Stomach smooth muscle (tissue), 2 donors: ENCODE measurements around the gene LPCAT3.
A peak's percentile ranks its signal among the peaks of the same experiment; 100 is the strongest.

Source experiments
- H3K27ac ChIP-seq: one replicate; pipeline ENCODE4 v1.7.0; 2013; ENCODE audit warnings: mild to moderate bottlenecking, low read length, inconsistent platforms
- H3K27me3 ChIP-seq, 2 donors: one replicate each; pipeline ENCODE4 v1.7.0; 2013; ENCODE audit warnings: low read length in 2 of 2; ENCODE audit not compliant: insufficient read depth in 2 of 2, control insufficient read depth in 1 of 2
- H3K36me3 ChIP-seq, 2 donors: one replicate each; pipeline ENCODE4 v1.7.0; 2013; ENCODE audit warnings: low read length in 2 of 2; ENCODE audit not compliant: control insufficient read depth in 2 of 2, insufficient read depth in 2 of 2
- H3K4me1 ChIP-seq: one replicate; pipeline ENCODE4 v1.7.0; 2013; ENCODE audit warnings: low read length; ENCODE audit not compliant: control insufficient read depth, insufficient read depth
- H3K4me3 ChIP-seq, 2 donors: one replicate each; pipeline ENCODE4 v1.7.0; 2013; ENCODE audit warnings: low read length in 2 of 2
- H3K9ac ChIP-seq, 2 donors: one replicate each; pipeline ENCODE4 v1.7.0; 2013; ENCODE audit warnings: low read length in 2 of 2, mild to moderate bottlenecking in 1 of 2
- H3K9me3 ChIP-seq, 2 donors: one replicate each; pipeline ENCODE4 v1.7.0; 2013; ENCODE audit warnings: low read length in 2 of 2; ENCODE audit not compliant: control insufficient read depth in 2 of 2
- donor health status: healthy.
- donor health status: Pancreatic carcinoma.

LPCAT3 gene

DNA sequence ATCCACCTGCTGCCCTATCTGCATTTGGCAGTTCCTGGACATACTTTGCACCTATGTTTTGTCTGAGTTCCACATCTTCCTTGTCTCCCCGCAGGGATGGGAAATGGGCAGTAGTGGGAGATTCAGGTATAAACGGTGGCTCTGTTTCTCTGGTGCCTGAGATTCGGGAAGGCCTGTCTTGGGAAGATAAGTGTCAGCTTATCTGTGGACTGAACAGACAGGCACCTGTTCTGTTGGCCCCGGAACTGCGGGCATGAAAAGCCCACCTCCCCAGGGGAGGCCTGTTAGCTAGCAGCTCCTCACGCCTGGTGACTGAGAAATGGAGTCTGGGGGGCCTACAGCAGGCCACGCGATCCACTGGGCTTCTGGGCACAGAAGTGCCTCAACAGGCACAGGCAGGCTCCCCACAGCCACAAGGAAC, 53.7 kb downstream of the LPCAT3 start:
- Histone ChIP-seq H3K4me1 (peaks cover 54% of the 10 kb centered on the region), H3K36me3 (peaks cover 35% of the 10 kb centered on the region in 2 donors), H3K27me3 (no peaks in the 10 kb centered on the region), H3K9ac (peak overlapping the region; percentile 25 to 60), H3K4me3 (no peak overlapping the region), H3K9me3 (no peaks in the 10 kb centered on the region), H3K27ac (peak overlapping the region; percentile 78)

GRCh38 chr12:6963791-6964413, 54.4 kb downstream of the LPCAT3 start:
- H3K9me3 ChIP-seq: no peaks in the 10 kb centered on the region
- H3K27ac ChIP-seq: peak overlapping the region; percentile 78
- no peak overlapping the region for H3K4me3 ChIP-seq

GRCh38 chr12:6963016-6963731, 55.1 kb downstream of the LPCAT3 start:
- Histone ChIP-seq H3K27ac (peak overlapping the region; percentile 64), H3K4me3 (no peak overlapping the region), H3K36me3 (peaks cover 26% of the 10 kb centered on the region in 2 donors), H3K27me3 (no peaks in the 10 kb centered on the region), H3K9ac (no peak overlapping the region), H3K4me1 (peaks cover 40% of the 10 kb centered on the region), H3K9me3 (no peaks in the 10 kb centered on the region)

More at GRCh38 chr12:6963791-6964413, 54.4 kb downstream of the LPCAT3 start:
- Histone ChIP-seq H3K4me1 (peaks cover 47% of the 10 kb centered on the region), H3K36me3 (peaks cover 34% of the 10 kb centered on the region in 2 donors), H3K27me3 (no peaks in the 10 kb centered on the region), H3K9ac (peak overlapping the region; percentile 25 to 60)

- peaks cover 33% of the 10 kb centered on the region for H3K4me1 ChIP-seq
- H3K9me3 ChIP-seq: no peaks in the 10 kb centered on the region
- peak overlapping the region in 1 of 2 donors; percentile 54 for H3K4me3 ChIP-seq
- peak overlapping the region; percentile 64 for H3K27ac ChIP-seq
- no peaks in the 10 kb centered on the region for H3K27me3 ChIP-seq
- H3K9ac ChIP-seq: peak overlapping the region; percentile 30 to 62
- peaks cover 19% of the 10 kb centered on the region in 2 donors for H3K36me3 ChIP-seq
These were observed 55.8 kb downstream of the LPCAT3 start for GRCh38 chr12:6962285-6963015.

DNA sequence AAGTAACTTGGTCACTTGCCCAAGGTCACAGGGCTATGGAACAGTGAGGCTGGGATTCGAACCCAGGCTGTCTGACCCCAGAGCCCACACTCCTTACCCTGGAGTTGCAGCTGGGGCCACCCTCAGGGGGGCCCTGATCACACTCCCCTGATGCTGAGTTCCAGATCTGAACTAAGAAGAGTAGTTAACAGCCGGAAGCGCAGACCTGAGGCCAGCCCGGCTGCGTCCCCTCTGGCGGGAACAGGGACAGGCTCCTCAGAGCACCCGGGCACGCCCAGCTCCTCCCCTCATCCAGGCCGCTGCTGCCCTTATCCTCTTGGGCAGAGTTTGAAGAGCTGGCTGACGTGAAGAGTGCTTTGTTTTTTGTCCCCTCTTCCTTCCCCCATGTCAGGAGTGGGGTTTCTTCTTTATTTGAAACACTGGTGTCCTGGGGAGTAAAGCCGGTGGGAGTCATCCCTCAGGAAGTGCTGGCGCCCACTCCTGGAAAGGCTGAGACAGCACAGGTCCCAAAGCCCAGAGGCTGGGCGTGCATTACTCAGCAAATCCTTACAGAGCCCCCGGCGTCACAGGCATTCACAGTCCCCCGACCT, 56.5 kb downstream of the LPCAT3 start:
- Histone ChIP-seq H3K4me1 (peaks cover 32% of the 10 kb centered on the region), H3K4me3 (peak overlapping the region in 1 of 2 donors; percentile 54), H3K9me3 (no peaks in the 10 kb centered on the region), H3K27ac (peak overlapping the region; percentile 64), H3K9ac (peak overlapping the region; percentile 48 to 62), H3K27me3 (no peaks in the 10 kb centered on the region), H3K36me3 (peaks cover 13% of the 10 kb centered on the region in 2 donors)

GRCh38 chr12:6961278-6961694, 57.0 kb downstream of the LPCAT3 start:
- peaks cover 10 to 11% of the 10 kb centered on the region in 2 donors for H3K36me3 ChIP-seq
- peak overlapping the region; percentile 48 to 62 for H3K9ac ChIP-seq
- peaks cover 32% of the 10 kb centered on the region for H3K4me1 ChIP-seq
- no peaks in the 10 kb centered on the region for H3K9me3 ChIP-seq
- H3K27me3 ChIP-seq: no peaks in the 10 kb centered on the region
- peak overlapping the region in 1 of 2 donors; percentile 54 for H3K4me3 ChIP-seq
- peak overlapping the region; percentile 64 for H3K27ac ChIP-seq

DNA sequence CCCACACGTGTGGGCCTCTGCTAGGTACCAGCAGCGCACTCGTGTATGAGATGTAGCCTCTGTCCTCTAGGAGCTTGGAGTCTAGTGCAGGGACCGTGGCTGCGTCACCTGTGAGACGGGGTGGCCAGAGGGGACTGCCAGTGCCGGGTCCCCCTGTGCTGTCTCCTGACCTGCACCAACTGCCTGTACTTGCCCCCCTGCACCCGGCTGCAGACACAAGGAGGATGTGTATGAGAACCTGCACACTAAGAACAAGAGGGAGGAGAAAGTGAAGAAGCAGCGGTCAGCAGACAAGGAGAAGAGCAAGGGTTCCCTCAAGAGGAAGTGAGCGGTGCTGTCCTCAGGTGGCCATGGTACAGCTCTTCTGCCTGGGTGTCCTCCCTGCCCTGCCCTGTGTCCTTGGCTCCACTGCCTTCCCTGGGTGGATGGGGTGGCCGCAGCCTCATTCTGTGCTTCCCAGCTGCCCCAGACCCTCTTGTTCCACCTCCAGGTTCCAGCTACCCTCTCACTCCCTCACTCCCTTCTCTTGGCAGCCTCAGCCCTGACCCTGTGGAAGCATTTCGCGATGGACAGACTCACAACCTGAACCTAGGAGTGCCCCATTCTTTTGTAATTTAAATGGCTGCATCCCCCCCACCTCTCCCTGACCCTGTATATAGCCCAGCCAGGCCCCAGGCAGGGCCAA, 57.5 kb downstream of the LPCAT3 start:
- Histone ChIP-seq H3K4me3 (no peak overlapping the region), H3K9me3 (no peaks in the 10 kb centered on the region), H3K4me1 (peaks cover 35% of the 10 kb centered on the region)

DNA sequence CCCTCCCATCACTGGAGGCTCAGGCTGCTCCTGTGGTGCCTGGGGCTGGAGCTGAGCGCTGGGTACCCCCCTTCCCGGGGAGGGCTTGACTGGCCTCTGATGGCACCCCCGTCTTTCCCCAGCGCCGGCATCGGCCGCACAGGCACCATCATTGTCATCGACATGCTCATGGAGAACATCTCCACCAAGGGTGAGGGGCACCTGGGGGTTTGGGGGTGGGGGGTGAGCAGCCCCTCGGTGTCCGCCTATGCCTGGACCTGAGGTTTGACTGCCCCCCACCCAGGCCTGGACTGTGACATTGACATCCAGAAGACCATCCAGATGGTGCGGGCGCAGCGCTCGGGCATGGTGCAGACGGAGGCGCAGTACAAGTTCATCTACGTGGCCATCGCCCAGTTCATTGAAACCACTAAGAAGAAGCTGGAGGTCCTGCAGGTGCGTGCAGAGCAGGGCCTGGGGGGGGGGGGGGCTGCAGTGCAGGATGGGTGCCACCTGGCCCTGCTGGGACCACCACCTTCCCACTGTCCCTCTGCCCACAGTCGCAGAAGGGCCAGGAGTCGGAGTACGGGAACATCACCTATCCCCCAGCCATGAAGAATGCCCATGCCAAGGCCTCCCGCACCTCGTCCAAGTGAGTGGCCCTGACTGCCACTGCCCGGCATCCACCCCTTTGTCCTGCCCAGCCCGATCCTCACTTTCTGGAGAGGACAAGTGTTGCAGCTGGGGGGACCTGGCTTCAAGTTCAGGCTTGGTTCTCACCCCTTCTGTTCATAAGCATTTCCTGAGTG, 58.3 kb downstream of the LPCAT3 start:
- no peaks in the 10 kb centered on the region for H3K36me3 ChIP-seq
- no peak overlapping the region for H3K4me3 ChIP-seq
- H3K9me3 ChIP-seq: no peaks in the 10 kb centered on the region
- peaks cover 35% of the 10 kb centered on the region for H3K4me1 ChIP-seq
- no peak overlapping the region for H3K27ac ChIP-seq
- no peak overlapping the region for H3K9ac ChIP-seq
- H3K27me3 ChIP-seq: no peaks in the 10 kb centered on the region

More for the DNA sequence above, 57.5 kb downstream of the LPCAT3 start:
- Histone ChIP-seq H3K36me3 (peaks cover 6% of the 10 kb centered on the region in 2 donors), H3K27me3 (no peaks in the 10 kb centered on the region), H3K9ac (peak overlapping the region in 1 of 2 donors; percentile 21), H3K27ac (peak overlapping the region; percentile 64)

- Histone ChIP-seq H3K36me3 (no peaks in the 10 kb centered on the region), H3K4me3 (no peak overlapping the region), H3K9ac (no peak overlapping the region), H3K4me1 (peaks cover 30% of the 10 kb centered on the region), H3K27ac (no peak overlapping the region), H3K27me3 (no peaks in the 10 kb centered on the region), H3K9me3 (no peaks in the 10 kb centered on the region)
These were observed 59.0 kb downstream of the LPCAT3 start for GRCh38 chr12:6959058-6959804.
